Measurements from ENCODE around the gene PTGS1.
"Not testable (repeated sequence)": the region's sequence is repeated elsewhere in the genome, so short reads cannot be mapped to it uniquely, and the experiment has no call there.

The PTGS1 gene

DNA sequence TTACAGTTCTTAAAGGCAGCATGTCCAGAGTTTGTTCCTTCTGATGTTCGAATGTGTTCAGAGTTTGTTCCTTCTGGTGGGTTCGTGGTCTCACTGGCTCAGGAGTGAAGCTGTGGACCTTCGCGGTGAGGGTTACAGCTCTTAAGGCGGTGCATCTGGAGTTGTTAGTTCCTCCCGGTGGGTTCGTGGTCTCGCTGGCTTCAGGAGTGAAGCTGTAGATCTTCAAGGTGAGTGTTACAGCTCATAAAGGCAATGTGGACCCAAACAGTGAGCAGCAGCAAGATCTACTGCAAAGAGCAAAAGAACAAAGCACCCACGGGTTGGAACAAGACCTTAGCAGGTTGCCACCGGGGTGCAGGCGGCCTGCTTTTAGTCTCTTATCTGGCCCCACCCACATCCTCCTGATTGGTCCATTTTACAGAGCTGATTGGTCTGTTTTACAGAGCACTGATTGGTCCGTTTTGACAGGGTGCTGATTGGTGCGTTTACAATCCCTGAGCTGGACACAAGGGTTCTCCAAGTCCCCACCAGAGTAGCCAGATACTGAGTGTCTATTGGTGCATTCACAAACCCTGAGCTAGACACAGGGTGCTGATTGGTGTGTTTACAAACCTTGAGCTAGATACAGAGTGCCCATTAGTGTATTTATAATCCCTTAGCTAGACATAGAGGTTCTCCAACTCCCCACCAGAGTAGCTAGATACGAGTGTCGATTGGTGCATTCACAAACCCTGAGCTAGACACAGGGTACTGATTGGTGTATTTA lies 34.7 kb downstream of the PTGS1 start:
- H3K4me3 Mint-ChIP-seq, H3K9me3 Mint-ChIP-seq, H3K27me3 Mint-ChIP-seq, DNase-seq, H3K4me1 Mint-ChIP-seq, H3K36me3 Mint-ChIP-seq, CTCF ChIA-PET, H3K27ac Mint-ChIP-seq: not testable (repeated sequence)

DNA sequence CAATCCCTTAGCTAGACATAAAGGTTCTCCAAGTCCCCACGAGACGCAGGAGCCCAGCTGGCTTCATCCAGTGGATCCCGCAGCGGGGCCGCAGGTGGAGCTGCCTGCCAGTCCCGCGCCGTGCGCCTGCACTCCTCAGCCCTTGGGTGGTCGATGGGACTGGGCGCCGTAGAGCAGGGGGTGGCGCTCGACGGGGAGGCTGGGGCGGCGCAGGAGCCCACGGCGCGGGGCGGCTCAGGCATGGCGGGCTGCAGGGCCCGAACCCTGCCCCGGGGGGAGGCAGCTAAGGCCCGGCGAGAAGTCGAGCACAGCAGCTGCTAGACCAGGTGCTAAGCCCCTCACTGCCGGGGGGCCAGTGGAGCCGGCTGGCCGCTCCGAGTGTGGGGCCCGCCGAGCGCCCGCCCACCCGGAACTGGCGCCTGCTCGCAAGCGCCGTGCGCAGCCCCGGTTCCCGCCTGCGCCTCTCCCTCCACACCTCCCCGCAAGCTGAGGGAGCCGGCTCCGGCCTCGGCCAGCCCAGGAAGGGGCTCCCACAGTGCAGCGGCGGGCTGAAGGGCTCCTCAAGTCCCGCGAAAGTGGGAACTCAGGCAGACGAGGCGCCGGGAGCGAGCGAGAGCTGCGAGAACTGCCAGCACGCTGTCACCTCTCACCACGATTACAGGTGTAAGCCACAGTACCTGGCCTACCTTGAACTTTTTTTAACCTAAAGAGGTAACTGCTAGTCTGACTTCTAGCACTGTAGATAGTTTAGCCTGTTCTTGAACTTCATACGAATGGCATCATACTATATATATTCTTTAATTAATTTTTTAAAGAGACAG lies 35.5 kb downstream of the PTGS1 start:
- H3K4me1 Mint-ChIP-seq, result no peaks in the 10 kb centered on the region
- no peaks in the 10 kb centered on the region for H3K27me3 Mint-ChIP-seq
- H3K27ac Mint-ChIP-seq, result no peak overlapping the region
- DNase-seq, result no peak
- no peak overlapping the region for H3K4me3 Mint-ChIP-seq
- no peaks in the 10 kb centered on the region for H3K36me3 Mint-ChIP-seq
- CTCF ChIA-PET, result no interaction called here
- H3K9me3 Mint-ChIP-seq, result peaks cover 6% of the 10 kb centered on the region

- H3K27ac Mint-ChIP-seq, CTCF ChIA-PET, H3K4me3 Mint-ChIP-seq: not testable (repeated sequence)
These were observed 43.3 kb downstream of the PTGS1 start for GRCh38 chr9:122414108-122414507.

DNA sequence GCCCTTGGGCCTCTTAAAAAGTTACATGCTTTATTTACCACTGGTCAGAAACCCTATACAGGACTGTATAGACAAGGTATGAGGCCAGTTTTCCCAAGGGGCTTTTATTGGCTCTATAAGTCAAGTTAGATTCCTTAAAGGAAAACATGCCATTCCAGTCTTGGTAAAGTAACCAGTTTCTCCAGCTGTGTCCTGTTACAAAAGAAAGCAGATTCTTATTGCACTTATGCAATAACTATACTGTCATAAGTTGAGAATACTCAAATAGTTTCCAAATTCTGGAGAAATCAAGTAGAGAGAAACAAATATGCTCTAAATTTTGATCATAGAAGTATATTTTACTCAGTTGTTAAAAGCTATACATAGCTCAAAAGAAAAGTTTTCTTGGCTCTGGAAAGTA lies 47.2 kb downstream of the PTGS1 start:
- H3K4me3 Mint-ChIP-seq, result no peak overlapping the region
- H3K36me3 Mint-ChIP-seq, result no peaks in the 10 kb centered on the region
- H3K4me1 Mint-ChIP-seq, result no peaks in the 10 kb centered on the region
- DNase-seq, result no peak
- peaks cover 6% of the 10 kb centered on the region for H3K27me3 Mint-ChIP-seq
- CTCF ChIA-PET, result no interaction called here
- H3K27ac Mint-ChIP-seq, result no peak overlapping the region
- H3K9me3 Mint-ChIP-seq, result peaks cover 15% of the 10 kb centered on the region

More at GRCh38 chr9:122414108-122414507, 43.3 kb downstream of the PTGS1 start:
- DNase-seq, H3K27me3 Mint-ChIP-seq, H3K4me1 Mint-ChIP-seq, H3K36me3 Mint-ChIP-seq, H3K9me3 Mint-ChIP-seq: not testable (repeated sequence)

DNA sequence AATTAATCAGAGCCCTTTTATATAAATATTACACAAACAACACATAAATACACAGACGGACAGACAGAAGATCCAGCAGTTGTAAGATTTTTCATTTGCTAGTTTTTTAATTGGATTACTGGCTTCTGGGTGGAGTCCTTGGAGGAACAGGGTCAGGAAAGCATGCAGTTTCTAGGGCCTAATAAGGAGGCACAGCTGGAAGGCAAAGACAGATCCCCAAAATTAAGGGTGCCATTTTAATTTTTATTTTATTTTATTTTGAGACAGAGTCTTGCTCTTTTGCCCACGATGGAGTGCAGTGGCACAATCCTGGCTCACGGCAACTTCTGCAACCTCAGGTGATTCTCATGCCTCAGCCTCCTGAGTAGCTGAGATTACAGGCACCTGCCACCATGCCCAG lies 49.5 kb downstream of the PTGS1 start:
- H3K36me3 Mint-ChIP-seq, result no peaks in the 10 kb centered on the region

DNA sequence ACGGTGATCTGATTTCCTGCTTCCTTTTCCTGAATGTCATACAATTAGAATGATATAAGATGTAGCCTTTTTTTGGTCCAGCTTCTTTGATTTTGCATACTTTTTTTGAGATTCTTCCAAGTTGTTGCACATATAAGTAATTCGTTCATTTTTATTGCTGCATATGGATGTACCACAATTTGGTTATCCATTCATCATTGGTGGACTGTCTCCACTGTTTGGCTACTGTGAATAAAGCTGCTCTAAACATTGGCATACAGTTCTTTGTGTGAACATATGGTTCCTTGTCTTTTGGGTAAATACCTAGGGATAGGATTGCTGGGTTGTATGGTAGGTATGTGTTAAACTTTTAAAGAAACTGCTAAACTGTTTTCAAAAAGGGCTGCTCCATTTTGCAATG lies 54.3 kb downstream of the PTGS1 start:
- Mint-ChIP-seq H3K4me1 (no peaks in the 10 kb centered on the region), H3K4me3 (no peak overlapping the region), H3K27ac (no peak overlapping the region), H3K36me3 (no peaks in the 10 kb centered on the region), H3K27me3 (peaks cover 4% of the 10 kb centered on the region), H3K9me3 (peaks cover 9% of the 10 kb centered on the region)
- CTCF ChIA-PET, result no interaction called here
- DNase-seq, result no peak

More for the DNA sequence above, 49.5 kb downstream of the PTGS1 start:
- H3K27me3 Mint-ChIP-seq, result peaks cover 6% of the 10 kb centered on the region
- CTCF ChIA-PET, result interaction anchor here (1.0 kb wide), 1 partner anchor 34 kb away, joined by 3 read pairs; no protein-coding TSS in a partner anchor
- no peaks in the 10 kb centered on the region for H3K4me1 Mint-ChIP-seq
- H3K27ac Mint-ChIP-seq, result no peak overlapping the region
- no peak for DNase-seq
- H3K9me3 Mint-ChIP-seq, result peaks cover 15% of the 10 kb centered on the region
- no peak overlapping the region for H3K4me3 Mint-ChIP-seq

DNA sequence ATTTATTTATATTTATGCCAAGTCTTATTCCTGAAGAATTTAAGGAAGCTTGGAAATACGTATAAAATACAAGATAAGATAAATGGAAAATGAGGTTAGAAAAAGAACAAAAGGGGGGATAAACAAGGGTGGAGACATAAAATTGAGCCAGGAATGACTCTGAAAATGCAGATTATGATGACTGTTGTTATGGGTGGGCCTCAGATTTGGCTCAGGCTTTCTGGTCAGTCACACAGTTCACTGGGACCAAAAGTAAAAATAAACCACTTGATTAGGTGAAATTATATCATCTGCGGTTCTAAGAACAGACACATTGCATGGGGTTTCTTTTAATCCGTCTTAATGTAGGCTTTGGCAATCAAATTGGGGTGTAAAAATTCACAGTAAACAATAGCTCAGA lies 55.9 kb downstream of the PTGS1 start:
- Mint-ChIP-seq H3K36me3 (no peaks in the 10 kb centered on the region), H3K27me3 (peaks cover 10% of the 10 kb centered on the region), H3K4me3 (no peak overlapping the region), H3K9me3 (peaks cover under 1% of the 10 kb centered on the region), H3K4me1 (no peaks in the 10 kb centered on the region), H3K27ac (no peak overlapping the region)
- CTCF ChIA-PET, result no interaction called here
- no peak for DNase-seq

GRCh38 chr9:122442568-122442967 lies 71.7 kb downstream of the PTGS1 start:
- H3K27me3 Mint-ChIP-seq, result peaks cover 43% of the 10 kb centered on the region
- no peaks in the 10 kb centered on the region for H3K36me3 Mint-ChIP-seq
- H3K27ac Mint-ChIP-seq, result no peak overlapping the region
- H3K4me1 Mint-ChIP-seq, result no peaks in the 10 kb centered on the region
- no peak for DNase-seq
- H3K4me3 Mint-ChIP-seq, result no peak overlapping the region
- CTCF ChIA-PET, result interaction anchor here (0.7 kb wide), 1 partner anchor 92 kb away, joined by 3 read pairs; no protein-coding TSS in a partner anchor
- H3K9me3 Mint-ChIP-seq, result no peaks in the 10 kb centered on the region

- no peak for DNase-seq
- H3K9me3 Mint-ChIP-seq, result no peaks in the 10 kb centered on the region
- no peak overlapping the region for H3K27ac Mint-ChIP-seq
- H3K27me3 Mint-ChIP-seq, result peaks cover 43% of the 10 kb centered on the region
- no peaks in the 10 kb centered on the region for H3K36me3 Mint-ChIP-seq
- no peaks in the 10 kb centered on the region for H3K4me1 Mint-ChIP-seq
- CTCF ChIA-PET, result no interaction called here
- H3K4me3 Mint-ChIP-seq, result no peak overlapping the region
These were observed 73.4 kb downstream of the PTGS1 start for GRCh38 chr9:122444041-122444733.

Data from activated naive CD4-positive, alpha-beta T cell treated with anti-CD3 and anti-CD28 coated beads, Interleukin-2, amount 10 ng/mL, durations not matched to agents 7 days and 5 days (primary cell).